Lower lobe of right lung (tissue), 2 donors: ENCODE results near the gene DPYD. TPM values are rescaled to one million over a fixed set of nuclear protein-coding genes. Genes with fewer than 3 reads are reported as not detected.
A peak's percentile ranks its signal among the peaks of the same experiment; 100 is the strongest.

ENCODE experiments used
- ATAC-seq, 2 donors: fragments of 200-7000 bp; cut with Tn5 transposase; one replicate each; pipeline ENCODE4 v1.9.1; 2020 to 2022; ENCODE audit warnings: mild to moderate bottlenecking in 2 of 2, moderate library complexity in 2 of 2
- DNase-seq: peaks from one replicate; pipeline ENCODE4 v3.0.0-alpha.2; 2020
- H3K27ac ChIP-seq: fragments of 200-600 bp; one replicate; pipeline ENCODE4 v1.8.0; 2022
- H3K27me3 ChIP-seq: fragments of 200-600 bp; one replicate; pipeline ENCODE4 v1.8.0; 2022; ENCODE audit warnings: low read depth
- H3K36me3 ChIP-seq: fragments of 200-600 bp; one replicate; pipeline ENCODE4 v1.8.0; 2022; ENCODE audit warnings: mild to moderate bottlenecking
- H3K4me1 ChIP-seq: fragments of 200-600 bp; one replicate; pipeline ENCODE4 v1.8.0; 2022
- H3K4me3 ChIP-seq: fragments of 200-600 bp; one replicate; pipeline ENCODE4 v1.8.0; 2022; ENCODE audit warnings: mild to moderate bottlenecking
- H3K9me3 ChIP-seq: fragments of 200-600 bp; one replicate; pipeline ENCODE4 v1.8.0; 2022
- intact Hi-C: fragments of 100-400 bp; cut with DNase I; formaldehyde crosslinking; loops from one replicate; pipeline ENCODE4 v1.11.0; 2022
- total RNA-seq: library from RNA; stranded (reverse); fragmentation: NEBNext Ultra II Directional; extraction: Animal tissue kit (Norgen Biotek cat#: 25700); gene quantifications from one replicate; pipeline ENCODE4 v1.2.1, GENCODE V29; 2021
- TF ChIP-seq, protein P1 (sequence below): fragments of 200-600 bp; IDR thresholded peaks from one replicate; pipeline ENCODE4 v1.8.0; 2022; ENCODE audit warnings: antibody characterized with exemption, mild to moderate bottlenecking
- donor health status: DM: no; HTN: yes; CAD: no; lungs with severe emphysema.

The DPYD gene
- total RNA-seq, 1 donor from 2014 or later = 91.9 TPM

GRCh38 chr1:97824200-97824599 is 96.6 kb downstream of the DPYD start:
- Histone ChIP-seq H3K4me1 (no peaks in the 10 kb centered on the region), H3K4me3 (no peak overlapping the region), H3K36me3 (no peaks in the 10 kb centered on the region), H3K9me3 (no peaks in the 10 kb centered on the region), H3K27ac (no peak overlapping the region), H3K27me3 (no peaks in the 10 kb centered on the region)
- TF ChIP-seq, protein P1, sequence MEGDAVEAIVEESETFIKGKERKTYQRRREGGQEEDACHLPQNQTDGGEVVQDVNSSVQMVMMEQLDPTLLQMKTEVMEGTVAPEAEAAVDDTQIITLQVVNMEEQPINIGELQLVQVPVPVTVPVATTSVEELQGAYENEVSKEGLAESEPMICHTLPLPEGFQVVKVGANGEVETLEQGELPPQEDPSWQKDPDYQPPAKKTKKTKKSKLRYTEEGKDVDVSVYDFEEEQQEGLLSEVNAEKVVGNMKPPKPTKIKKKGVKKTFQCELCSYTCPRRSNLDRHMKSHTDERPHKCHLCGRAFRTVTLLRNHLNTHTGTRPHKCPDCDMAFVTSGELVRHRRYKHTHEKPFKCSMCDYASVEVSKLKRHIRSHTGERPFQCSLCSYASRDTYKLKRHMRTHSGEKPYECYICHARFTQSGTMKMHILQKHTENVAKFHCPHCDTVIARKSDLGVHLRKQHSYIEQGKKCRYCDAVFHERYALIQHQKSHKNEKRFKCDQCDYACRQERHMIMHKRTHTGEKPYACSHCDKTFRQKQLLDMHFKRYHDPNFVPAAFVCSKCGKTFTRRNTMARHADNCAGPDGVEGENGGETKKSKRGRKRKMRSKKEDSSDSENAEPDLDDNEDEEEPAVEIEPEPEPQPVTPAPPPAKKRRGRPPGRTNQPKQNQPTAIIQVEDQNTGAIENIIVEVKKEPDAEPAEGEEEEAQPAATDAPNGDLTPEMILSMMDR = no peak
- ATAC-seq (no peak), DNase-seq (no peak)
- intact Hi-C loops = no loop called here

GRCh38 chr1:97820470-97821188 is 100.2 kb downstream of the DPYD start:
- H3K9me3 ChIP-seq = no peaks in the 10 kb centered on the region
- DNase-seq (no peak), ATAC-seq (peak in 1 of 2 donors; percentile 44)
- H3K27ac ChIP-seq = no peak overlapping the region
- H3K36me3 ChIP-seq = no peaks in the 10 kb centered on the region
- H3K27me3 ChIP-seq = no peaks in the 10 kb centered on the region
- no peak overlapping the region for H3K4me3 ChIP-seq
- TF ChIP-seq, protein P1 = peak; percentile 49
- intact Hi-C loops = no loop called here
- no peaks in the 10 kb centered on the region for H3K4me1 ChIP-seq

DNA sequence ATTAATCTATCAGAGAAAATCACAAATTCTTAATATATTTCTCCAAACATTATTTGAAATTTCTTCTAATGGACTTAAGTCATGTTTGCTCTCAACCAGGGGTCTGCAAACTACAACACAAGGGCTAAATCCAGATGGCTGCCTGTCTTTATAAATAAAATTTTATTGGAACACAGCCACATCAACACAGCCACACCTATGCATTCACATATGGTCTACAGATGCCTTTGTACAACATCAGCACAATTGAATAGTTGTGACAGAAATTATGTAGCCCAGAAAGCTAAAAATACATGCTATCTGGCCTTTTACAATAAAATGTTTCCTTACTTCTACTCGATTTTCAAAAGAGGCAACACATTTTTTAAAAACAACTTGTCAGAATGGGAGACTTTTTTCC is 103.9 kb downstream of the DPYD start:
- H3K27ac ChIP-seq = no peak overlapping the region
- DNase-seq = no peak
- ATAC-seq = no peak
- no peak overlapping the region for H3K4me3 ChIP-seq
- intact Hi-C loops = no loop called here
- H3K36me3 ChIP-seq = no peaks in the 10 kb centered on the region
- no peaks in the 10 kb centered on the region for H3K4me1 ChIP-seq
- H3K27me3 ChIP-seq = no peaks in the 10 kb centered on the region
- TF ChIP-seq, protein P1 = no peak
- H3K9me3 ChIP-seq = no peaks in the 10 kb centered on the region

GRCh38 chr1:97814804-97815203 is 106.0 kb downstream of the DPYD start:
- DNase-seq = no peak
- Histone ChIP-seq H3K4me1 (no peaks in the 10 kb centered on the region), H3K4me3 (no peak overlapping the region), H3K27ac (no peak overlapping the region), H3K27me3 (no peaks in the 10 kb centered on the region), H3K9me3 (no peaks in the 10 kb centered on the region), H3K36me3 (no peaks in the 10 kb centered on the region)
- TF ChIP-seq, protein P1 = no peak
- ATAC-seq = no peak
- intact Hi-C loops = no loop called here

GRCh38 chr1:97814121-97814520 is 106.7 kb downstream of the DPYD start:
- H3K36me3 ChIP-seq = no peaks in the 10 kb centered on the region
- H3K4me3 ChIP-seq = no peak overlapping the region
- DNase-seq (no peak), ATAC-seq (no peak)
- no peaks in the 10 kb centered on the region for H3K9me3 ChIP-seq
- TF ChIP-seq, protein P1 = no peak
- intact Hi-C loops = no loop called here
- H3K4me1 ChIP-seq = no peaks in the 10 kb centered on the region
- no peak overlapping the region for H3K27ac ChIP-seq
- H3K27me3 ChIP-seq = no peaks in the 10 kb centered on the region
